HL-60/S4 treated with retinoic acid at 250 ng/mL for 4 days and 3 days (cell line): ENCODE data around the gene UTRN.

Source experiments
- in situ Hi-C: fragments of 300-500 bp; cut with MboI; formaldehyde crosslinking; loops from 2 replicates; pipeline ENCODE4 v1.7.0; 2022; ENCODE audit warnings: low sequenced_read_pairs

Gene UTRN

DNA sequence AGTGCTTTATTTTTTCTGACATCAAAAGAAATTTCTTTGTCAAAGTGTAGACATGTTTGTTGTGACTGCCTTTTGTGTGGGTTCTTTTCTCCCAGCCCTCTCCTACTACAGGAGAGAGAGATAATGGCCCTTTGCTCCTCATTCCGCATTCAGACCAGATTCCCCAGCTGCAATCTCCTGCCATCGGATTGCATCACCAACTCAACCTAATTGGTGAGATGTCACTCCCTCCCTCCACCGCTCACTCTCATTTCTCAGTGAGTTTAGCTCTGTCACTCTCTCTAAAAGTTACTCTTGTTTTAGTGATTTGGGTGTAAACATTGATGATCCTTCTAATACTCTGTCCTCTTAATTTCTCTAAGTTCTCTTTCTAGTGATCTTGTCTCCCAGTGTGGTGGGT, 22.7 kb downstream of the UTRN start:
- in situ Hi-C loops = no loop called here

DNA sequence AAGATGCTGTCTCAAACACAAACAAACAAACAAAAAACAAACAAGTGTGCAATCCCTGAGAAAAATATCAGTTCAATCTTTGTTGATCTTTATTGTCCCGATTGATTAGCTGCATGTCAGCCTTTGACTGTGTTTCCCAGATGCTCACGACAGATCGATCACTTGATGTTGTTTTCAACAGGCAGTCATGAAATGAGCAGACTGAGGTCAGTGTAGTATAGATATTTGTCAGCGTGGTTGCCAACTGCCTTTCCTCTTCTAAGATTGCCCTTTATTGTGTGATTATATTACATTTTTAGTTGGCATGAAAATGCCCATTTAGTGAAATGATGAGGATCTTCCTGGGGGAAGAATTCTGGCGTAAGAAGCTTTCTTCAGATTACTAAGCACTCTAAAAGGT, 25.6 kb downstream of the UTRN start:
- in situ Hi-C loops = no loop called here

DNA sequence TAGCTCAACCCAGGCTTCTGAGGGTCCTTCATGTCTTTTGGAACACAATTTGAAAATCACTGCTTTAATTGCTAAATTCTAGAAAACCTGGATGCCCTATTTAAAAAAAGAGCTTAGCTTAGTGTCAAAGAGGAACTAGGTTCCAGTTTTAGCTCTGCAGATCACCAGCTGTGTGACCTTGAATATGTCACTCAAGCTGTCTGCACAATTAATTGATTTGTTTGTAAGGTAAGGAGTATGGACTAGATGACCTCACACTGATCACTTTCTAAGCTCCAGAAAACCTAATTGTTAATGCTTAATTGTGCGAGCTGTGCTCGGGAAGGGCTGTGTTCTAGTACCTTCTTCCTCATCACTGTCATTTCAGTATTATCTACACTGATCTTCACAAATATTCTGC, 26.2 kb downstream of the UTRN start:
- in situ Hi-C loops = no loop called here

DNA sequence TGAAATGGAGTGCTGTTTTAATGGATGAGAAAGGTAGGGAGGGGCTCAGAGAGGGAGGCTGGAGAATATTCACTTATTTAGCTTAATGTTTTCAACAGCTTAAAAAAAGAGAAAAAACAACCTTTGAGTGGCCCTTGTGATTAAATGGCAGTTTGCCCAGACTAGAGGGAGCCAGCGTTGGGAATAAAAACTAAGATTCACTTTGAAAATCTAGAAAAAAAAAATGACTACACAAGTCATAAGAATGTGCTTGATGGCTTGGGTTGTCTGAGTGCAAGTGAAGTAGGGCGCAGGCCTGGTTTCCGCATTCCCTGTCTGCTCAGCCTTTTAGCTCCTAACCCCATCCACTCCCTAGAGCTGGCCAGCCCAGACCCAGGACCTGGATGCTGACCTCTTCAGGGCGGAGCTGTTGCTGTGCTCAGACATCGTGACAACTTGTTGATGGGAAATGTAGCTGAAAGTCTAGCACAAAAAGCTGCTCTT, 28.9 kb downstream of the UTRN start:
- in situ Hi-C loops = no loop called here

DNA sequence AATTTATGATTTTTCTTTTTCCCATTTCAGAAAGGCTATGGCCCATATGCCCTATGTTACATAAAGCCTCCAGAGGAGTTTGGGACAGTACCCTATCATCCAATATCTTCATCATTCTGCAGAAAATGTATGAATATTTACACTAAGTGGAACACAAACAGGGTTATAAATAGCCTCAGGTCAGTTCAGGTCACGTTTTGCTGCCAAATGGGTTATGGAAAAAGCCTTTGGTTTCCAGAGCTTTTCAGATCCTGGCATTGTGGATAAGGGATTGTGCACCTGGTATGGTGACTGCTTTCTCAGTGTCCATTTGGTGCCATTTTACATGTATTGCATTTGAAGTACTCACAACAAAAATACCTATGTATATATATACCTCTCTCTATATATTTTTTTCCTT, 29.4 kb downstream of the UTRN start:
- in situ Hi-C loops = no loop called here

DNA sequence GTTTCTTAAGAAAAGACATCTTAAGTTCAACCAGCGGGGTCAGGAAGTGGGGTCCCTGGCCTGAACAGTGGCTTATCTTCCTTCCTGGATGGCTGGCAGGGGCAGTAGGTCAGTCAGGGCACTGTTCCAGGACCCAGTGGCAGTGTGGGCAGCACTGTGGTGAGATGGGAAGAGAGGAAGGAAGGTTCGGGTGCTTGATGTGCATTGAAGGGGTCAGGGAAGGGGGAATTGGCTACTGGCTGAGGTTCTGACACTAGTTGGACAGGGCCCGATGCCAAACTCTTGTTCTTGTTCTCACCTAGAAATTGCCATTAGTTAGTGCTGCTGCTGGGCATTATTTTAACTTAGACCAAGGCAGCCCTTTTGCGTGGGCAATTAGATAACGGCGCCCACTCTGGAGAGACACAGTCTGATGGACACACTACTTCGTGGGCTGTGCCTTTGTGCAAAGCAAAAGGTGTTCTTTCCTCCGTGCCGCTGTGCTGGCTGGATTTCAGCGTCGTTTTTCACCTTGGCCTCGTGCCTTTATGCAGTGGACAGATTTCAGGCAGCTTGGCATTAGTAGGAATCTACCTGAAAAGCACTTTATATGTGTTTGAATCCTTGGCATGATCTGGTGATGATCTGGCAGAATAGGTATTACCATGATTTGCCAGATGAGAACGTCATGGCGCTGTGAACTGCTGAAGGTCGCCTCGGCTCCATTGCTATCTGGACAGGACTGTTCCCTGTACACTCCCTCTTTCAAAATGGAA, 30.3 kb downstream of the UTRN start:
- in situ Hi-C loops = no loop called here

DNA sequence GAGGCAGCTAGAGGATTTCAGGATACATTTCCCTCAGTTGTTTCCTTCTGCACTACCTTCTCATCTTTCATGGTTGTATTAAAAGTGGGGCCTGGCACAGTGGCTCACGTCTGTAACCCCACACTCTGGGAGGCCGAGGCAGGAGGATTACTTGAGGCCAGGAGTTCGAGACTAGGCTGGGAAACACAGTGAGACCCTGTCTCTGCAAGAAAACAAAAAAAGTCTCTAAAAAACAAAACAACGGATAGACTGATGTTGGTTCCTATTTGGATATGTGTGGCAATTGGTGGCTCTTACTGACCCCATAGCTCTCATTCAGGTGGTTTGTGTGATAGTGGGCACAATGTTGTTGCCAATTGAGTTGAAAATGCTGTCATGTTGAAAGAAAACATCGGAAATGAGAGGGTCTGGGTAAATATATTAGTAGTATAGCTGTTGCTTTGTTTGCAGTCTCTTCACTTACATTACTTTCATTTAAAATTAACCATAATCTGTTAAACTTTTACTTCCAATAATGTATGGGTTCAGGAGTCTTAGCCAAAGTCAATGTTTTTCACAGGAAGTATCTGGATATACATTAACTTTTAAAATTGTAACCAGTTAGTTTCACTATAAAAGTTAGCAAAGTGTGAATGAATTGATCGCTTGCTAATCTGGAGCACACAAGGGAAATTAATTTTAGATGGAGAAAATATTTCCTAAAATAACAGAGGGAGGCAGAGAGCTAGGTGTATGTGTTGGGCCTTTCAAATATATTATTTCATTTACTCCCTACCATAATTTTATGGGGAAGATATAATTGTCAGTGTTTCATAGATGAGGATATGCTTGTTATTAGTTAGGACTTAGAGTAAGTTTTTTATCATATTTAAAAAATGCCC, 31.1 kb downstream of the UTRN start:
- in situ Hi-C loops = no loop called here

DNA sequence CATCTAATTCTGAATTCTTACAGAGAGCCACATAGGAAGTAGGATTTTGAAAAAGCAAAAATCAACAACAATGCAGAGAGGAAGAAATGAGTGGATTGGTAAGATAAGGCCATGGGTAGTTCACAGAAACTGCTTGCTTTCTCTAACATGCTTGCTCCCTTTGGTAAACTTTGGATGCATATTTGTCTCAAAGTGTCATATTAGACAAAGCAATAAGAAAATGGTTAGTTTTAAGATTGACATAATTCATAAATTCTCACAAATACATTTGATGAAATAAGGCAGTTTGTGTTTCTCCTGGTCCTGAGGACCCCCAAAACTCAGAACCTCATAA, 31.7 kb downstream of the UTRN start:
- in situ Hi-C loops = no loop called here

DNA sequence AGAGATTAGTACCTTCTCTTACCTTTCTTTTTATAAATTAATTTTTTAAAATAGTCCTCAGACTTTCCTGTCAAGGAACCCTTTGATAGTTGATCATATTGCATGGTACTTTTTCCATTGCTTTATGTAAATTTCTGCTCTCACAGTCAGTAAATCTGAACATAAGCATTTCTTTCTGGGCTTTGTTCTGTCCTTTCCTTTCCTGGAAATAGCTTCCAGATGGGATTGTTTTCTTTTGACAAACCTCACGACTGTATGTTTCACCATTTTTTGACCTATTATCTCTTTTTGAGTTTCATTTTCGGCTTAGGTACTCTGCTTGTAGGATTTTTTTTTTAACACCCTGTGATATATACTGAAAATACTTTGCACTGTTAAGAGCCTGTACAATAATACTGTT, 32.6 kb downstream of the UTRN start:
- in situ Hi-C loops = no loop called here

DNA sequence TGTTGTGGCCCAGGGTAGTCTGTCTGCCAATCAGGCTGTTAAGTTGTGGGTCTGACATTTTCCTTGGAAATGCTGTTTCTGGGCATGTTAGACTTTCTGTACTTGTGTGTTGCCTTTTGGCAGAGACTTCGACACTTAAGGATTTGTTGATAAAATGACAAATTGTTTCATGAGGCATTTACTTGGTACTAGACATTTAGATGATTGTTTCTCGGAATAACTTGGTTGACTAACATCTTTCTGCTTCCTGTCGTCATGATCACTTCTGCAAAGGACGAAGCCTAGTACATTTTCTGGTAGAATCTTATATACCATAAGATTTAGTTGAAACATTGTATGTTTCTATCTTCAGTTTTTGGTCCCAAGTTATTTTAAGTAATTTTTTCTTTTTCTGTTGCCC, 34.1 kb downstream of the UTRN start:
- in situ Hi-C loops = no loop called here

DNA sequence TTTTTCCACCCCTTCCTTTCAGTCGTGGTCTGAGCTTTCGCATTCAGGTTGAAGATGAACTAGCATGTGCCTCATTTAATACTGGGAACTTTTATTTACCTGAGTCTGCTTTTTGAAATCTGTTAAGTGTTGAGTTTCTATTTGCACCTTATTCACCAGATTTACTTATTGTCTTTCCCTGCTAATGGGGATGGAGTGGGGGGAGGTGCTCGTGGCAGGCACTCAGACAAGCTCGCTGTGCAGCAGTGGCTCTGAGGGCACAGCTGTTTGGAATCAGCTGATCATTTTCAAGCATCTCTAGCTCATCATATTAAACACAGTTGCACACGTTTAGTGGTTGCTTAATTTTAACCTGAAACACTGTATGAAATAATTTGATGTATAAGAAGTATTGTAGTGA, 35.6 kb downstream of the UTRN start:
- in situ Hi-C loops = no loop called here

DNA sequence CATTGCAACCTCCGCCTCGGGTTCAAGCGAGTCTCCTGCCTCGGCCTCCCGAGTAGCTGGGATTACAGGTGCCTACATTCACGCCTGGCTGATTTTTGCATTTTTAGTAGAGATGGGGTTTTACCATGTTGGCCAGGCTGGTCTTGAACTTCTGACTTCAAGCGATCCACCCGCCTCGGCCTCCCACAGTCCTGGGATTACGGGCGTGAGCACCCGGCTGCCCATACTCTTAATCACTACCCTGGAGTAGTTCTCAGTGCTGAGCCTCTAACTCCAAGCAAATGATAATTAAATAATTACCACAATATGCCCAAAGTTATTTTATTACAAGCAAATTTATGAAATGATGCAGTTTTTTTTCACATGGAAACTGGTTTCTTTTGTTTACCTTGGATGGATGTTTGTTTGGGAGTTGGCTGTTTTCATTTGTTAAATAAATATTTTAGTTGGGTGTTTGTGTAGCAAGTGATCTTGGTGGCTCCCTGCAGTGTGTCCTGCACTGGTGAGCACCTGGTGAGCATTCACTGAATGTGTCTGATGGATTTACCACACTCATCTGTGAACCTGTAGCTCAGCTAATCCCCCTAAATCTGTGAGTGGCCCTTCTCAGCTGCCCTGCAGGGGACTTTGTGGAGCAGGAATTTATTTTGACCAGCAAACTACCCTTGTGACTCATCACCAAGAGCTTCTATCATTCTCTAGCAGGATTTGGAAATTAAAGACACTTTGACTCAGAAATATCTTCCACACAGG, 36.9 kb downstream of the UTRN start:
- in situ Hi-C loops = no loop called here

DNA sequence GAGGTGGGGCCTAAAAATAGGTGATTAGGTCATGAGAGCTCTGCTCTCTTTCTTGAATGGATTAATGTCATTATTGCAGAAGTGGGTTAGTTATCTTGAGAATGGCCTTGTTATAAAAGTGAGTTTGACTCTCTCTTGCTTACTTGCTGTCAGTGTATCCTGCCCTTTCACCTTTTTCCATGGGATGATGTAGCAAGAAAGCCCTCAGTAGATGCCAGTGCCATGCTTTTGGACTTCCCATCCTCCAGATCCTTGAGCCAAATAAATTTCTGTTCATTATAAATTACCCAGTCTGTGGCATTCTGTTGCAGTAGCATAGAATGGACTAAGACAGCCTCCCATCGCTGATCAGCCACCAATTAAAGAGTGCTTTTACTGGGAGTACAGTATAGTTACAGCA, 40.1 kb downstream of the UTRN start:
- in situ Hi-C loops = no loop called here

DNA sequence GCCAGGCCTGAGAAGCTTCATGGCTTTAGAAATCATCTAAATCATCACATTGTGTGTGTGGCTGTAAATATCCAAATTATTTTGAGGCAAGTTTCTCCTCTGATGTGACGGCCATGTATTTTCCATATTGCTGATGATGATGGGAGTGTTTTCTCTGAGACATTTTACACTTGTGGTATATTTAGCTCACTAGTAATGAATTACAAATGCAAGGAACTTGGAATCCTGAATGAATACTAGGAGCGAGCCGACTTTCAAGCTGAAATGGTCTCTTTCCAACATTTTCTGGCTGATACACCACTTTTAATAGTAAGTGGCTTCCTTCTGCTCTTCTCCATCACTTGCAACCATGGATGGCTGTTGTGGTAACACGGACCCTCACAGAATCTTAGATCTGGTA, 41.3 kb downstream of the UTRN start:
- in situ Hi-C loops = no loop called here

DNA sequence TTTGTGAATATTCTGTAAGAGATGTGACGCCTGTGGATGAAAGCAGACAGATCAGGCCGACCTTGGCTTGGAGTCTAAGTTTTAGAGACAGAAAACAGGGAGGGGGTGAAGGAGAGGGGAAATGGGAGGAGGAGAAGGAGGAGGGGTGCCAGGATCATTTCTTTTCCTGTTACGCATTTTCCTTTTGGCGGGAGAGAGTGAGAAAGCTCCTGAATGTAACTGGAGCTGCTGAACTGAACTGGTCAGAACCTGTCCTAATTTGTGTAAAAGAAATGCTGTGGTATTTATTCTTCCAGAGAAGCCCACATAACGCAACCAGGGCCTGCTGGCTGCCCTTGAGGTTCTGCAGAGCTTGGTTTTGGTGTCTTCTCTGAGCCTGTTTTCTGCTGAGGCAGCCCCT, 41.9 kb downstream of the UTRN start:
- in situ Hi-C loops = no loop called here

DNA sequence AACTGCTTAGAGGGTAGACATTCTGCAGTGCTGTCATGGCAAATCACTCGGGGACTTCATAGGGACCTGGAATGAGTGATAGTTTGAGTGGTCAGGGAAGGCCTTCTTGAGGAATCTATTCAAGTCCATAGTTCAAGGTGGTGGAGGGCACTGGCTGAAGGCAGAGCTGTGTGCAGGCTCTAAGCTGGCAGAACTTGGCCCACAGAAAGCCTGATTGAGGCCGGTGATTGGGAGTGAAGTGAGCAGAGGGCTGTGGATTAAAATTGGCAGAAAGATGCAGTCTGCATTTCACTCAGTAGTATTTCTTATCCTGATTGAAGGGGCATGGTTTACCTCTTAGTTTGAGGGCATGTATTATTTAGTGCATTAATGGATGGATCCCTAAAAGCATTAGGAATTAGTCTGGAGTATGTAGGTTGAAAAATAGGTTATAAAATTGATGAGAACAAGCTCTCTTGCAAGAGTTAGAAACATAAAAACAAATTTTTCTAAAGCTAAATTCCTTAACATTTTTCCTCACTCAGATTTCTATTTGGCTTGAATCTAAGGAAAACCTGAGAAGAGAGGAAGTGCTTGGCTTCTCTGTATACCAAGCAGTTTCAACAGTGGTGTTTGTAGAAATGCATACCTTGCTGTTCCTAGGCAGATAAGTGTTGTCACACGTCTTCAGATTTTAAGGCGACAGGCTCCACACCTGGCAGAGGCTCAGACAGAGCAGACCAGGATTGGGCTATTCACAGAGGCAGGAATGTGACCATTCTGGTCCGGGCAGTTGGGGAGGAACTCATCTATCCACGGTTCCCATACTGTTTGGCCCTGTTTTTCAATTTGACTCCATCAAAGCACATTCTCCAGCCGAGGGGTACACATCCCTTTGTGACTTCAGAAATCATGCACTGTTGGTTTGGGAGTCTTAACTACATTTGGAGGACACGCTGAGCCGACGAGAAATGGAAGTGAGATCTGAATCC, 45.2 kb downstream of the UTRN start:
- in situ Hi-C loops = no loop called here

DNA sequence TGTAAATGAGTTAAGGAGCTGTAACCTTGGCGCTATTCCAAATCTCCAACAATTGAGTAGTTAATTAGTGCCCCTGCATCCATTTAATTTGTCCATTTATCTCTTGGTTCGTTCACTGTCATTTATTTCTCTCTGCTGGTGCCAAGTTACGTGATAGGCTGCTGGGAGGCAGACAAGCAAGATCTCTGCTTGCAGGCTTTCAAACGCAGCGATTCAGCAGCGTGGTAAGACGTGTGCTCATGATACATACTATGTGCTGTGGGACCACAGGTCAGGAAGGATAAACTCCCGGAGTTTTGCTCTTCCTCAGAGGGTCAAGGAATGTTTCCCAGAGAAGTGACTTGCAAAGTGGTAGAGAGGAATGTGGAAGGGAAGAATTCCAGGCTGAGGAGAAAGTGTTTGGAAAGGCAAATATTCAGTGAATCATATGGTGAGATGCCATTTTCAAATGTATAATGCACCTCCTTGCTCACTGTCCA, 46.4 kb downstream of the UTRN start:
- in situ Hi-C loops = no loop called here

DNA sequence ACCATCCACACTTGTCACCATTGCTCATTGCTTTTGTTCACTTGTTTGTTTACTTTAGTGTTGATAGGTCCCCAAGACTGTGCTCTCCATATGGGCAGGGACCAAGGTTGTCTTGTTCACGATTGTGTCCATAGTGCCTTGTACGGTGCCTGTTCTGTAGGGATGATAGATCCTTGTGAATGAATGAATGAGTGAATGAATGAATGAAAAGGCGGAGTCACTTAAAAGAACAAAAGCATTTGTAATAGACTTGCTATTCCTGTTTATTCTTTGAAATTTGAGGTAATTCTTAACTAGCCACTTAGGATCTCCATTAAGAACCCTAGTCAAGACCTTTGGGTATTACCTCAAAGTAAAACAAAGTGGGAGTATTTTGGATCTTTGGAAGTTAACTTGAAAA, 47.0 kb downstream of the UTRN start:
- in situ Hi-C loops = no loop called here

DNA sequence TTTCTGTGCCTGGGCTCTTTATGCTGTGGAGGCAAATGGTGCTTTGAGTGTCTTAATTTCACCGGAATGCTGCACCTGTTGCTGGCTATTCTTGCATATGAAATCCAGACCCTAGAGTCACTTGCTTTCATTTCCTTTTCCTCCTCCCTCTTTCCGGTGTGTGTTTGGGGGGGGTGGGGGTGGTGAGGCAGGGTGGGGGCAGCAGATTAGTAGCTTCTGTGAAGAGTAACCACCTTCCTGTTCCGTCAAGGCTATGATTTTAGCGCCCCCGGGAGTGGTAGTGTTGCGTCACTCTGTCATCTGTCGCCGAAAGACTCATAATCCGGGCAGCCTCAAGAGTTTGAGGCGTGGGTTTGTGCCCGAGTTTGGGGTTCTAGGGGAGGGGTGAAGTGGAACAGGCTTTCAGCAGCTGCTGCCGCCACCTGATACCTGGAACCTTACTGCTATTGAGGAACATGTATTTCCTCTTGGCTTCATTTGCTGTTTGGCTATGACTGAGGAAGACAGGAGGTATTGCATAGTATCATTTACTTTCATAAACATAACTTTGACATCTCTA, 49.1 kb downstream of the UTRN start:
- in situ Hi-C loops = no loop called here
